ENCODE data around the gene FSCN2. TPM values are rescaled to one million over a fixed set of nuclear protein-coding genes. Genes with fewer than 3 reads are reported as not detected.

The FSCN2 gene
- total RNA-seq, 1 donor from 2014 or later: 0.52 TPM

GRCh38 chr17:81518113-81518784 lies 9.9 kb upstream of the FSCN2 start:
- no peak for DNase-seq (ENCODE audit: low spot score)
- Mint-ChIP-seq H3K27me3 (ENCODE audit: insufficient read depth) (peaks cover 10% of the 10 kb centered on the region), H3K9me3 (no peaks in the 10 kb centered on the region), H3K4me1 (ENCODE audit: low read depth) (peaks cover 9% of the 10 kb centered on the region), H3K4me3 (peak overlapping the region; percentile 52), H3K36me3 (ENCODE audit: low read depth) (no peaks in the 10 kb centered on the region), H3K27ac (peak overlapping the region; percentile 55)
- intact Hi-C loops (cut with micrococcal nuclease): loop anchor here (5.0 kb wide), 1 partner anchor 84 kb away; no protein-coding TSS in a partner anchor

DNA sequence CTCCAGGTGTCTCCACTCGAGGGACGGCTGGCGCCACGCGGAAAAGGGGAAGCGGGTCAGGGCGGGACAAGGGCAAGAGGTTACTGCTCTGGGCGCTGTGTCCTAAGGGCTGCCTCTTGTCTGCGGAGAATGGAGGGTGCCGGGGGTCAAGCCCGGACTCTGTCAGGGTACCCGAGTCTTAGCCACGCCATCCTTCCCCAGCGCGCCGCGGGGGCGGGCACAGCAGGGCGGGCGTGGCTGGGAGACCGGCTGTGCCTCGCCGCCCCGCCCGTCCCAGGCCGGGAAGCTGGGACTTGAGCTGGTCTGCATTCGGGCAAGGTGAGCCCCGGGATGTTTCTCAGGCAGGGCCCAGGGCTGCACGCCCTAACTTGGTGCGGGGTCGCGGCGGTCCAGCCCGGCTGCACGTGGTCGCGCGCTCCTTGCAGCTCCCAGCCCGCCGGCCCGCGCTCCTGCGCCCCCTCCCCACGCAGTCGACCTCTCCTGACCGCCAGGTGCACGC lies 9.3 kb upstream of the FSCN2 start:
- Mint-ChIP-seq H3K27me3 (ENCODE audit: insufficient read depth) (peaks cover 10% of the 10 kb centered on the region), H3K36me3 (ENCODE audit: low read depth) (no peaks in the 10 kb centered on the region), H3K9me3 (no peaks in the 10 kb centered on the region), H3K27ac (no peak overlapping the region), H3K4me1 (ENCODE audit: low read depth) (peaks cover 9% of the 10 kb centered on the region), H3K4me3 (no peak overlapping the region)
- no peak for DNase-seq (ENCODE audit: low spot score)
- intact Hi-C loops (cut with micrococcal nuclease): loop anchor here (5.0 kb wide), 1 partner anchor 83 kb away; no protein-coding TSS in a partner anchor

DNA sequence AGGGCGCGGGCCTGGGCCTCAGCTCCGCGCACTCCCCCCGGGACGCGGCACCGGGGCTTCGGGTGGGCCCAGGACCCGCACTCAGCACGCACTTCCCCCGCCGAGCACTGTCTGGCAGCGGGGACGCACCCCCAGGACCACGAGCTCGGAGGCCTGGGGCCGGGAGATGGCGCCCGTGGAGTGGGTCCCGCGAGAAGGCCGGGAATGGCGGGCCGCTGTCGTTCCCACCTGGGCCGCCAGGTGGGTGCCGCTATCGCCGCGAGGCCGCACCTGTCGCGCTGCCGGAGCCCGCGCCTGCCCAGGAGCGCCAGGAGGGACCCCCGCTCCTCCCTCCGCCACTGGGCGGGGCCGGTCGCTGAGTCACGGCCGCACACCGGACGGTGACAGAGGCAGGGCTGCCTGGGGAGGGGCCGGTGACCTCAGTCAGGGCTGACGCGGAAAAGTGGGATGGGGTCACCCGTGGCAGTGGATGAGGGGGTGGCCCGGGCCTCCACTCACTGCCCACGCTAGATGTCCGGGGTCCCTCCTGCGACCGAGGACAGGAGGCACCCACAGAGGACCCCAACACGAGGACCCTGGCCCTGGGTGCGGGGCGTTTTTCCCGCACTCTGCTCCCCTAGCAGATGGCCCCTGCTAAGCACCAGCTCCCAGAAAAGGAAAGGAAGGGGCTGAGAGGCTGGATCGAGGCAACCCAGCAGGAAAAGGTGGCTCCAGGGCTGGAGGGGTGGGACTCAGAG lies 8.7 kb upstream of the FSCN2 start:
- intact Hi-C loops (cut with micrococcal nuclease): loop anchor here (5.0 kb wide), 1 partner anchor 83 kb away; no protein-coding TSS in a partner anchor
- Mint-ChIP-seq H3K9me3 (no peaks in the 10 kb centered on the region), H3K27me3 (ENCODE audit: insufficient read depth) (peaks cover 10% of the 10 kb centered on the region), H3K4me1 (ENCODE audit: low read depth) (peaks cover 9% of the 10 kb centered on the region), H3K4me3 (peak overlapping the region; percentile 5), H3K36me3 (ENCODE audit: low read depth) (no peaks in the 10 kb centered on the region), H3K27ac (no peak overlapping the region)
- DNase-seq (ENCODE audit: low spot score): peak; percentile 48

- intact Hi-C loops (cut with micrococcal nuclease): no loop called here
- Mint-ChIP-seq H3K27me3 (ENCODE audit: insufficient read depth) (peaks cover 10% of the 10 kb centered on the region), H3K27ac (no peak overlapping the region), H3K36me3 (ENCODE audit: low read depth) (no peaks in the 10 kb centered on the region), H3K9me3 (no peaks in the 10 kb centered on the region), H3K4me3 (peak overlapping the region; percentile 2), H3K4me1 (ENCODE audit: low read depth) (peaks cover 9% of the 10 kb centered on the region)
- DNase-seq (ENCODE audit: low spot score): no peak
Observed at GRCh38 chr17:81520021-81520901, 7.9 kb upstream of the FSCN2 start.

- Mint-ChIP-seq H3K4me1 (ENCODE audit: low read depth) (peaks cover 5% of the 10 kb centered on the region), H3K27me3 (ENCODE audit: insufficient read depth) (peaks cover 15% of the 10 kb centered on the region), H3K36me3 (ENCODE audit: low read depth) (no peaks in the 10 kb centered on the region), H3K27ac (no peak overlapping the region), H3K9me3 (no peaks in the 10 kb centered on the region), H3K4me3 (no peak overlapping the region)
- intact Hi-C loops (cut with micrococcal nuclease): no loop called here
- DNase-seq (ENCODE audit: low spot score): no peak
Observed at GRCh38 chr17:81522491-81523401, 5.4 kb upstream of the FSCN2 start.

- Mint-ChIP-seq H3K36me3 (ENCODE audit: low read depth) (no peaks in the 10 kb centered on the region), H3K4me3 (no peak overlapping the region), H3K27me3 (ENCODE audit: insufficient read depth) (peaks cover 15% of the 10 kb centered on the region), H3K9me3 (no peaks in the 10 kb centered on the region), H3K4me1 (ENCODE audit: low read depth) (no peaks in the 10 kb centered on the region), H3K27ac (no peak overlapping the region)
- intact Hi-C loops (cut with micrococcal nuclease): no loop called here
- no peak for DNase-seq (ENCODE audit: low spot score)
Observed at GRCh38 chr17:81523402-81524038, 4.7 kb upstream of the FSCN2 start.

DNA sequence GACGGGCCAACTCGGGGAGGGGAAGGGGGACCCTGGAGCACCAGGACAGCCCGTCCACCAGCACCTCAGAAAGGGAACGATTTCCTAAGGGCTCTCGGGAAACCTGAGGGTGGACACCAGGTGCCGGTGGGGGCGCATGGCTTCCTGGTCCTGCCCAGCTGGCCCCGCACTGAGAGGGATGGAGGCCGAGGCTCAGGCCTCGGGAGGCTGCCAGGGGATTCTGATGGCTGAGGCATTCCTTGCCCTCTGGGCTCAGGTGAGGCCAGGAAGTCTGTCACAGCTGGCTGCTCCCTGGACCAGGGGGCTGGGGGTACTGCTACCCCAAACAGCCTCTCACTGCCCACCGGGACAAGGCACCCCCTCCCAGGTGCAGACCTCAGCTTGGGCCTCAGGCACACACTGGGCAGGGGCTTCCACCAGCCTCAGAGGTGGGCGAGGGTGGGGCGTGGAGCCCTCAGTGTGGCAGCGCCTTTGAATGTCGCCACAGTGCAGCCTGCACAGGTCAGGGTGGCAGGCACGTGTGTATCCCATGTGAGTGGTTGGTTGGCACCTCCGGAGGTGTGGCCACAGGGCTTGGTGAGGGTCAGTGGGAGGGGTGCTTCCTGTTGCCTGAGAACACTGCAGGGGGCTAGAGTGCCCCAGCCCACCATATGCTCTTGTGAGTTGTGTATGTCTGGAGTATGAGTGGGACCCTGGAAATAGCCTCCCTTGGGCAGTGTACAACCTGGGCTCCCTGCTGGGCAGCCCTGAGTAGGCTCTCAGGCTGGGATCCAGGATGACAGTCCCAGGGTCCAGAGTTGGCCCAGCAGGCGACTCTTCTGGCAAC lies 3.9 kb upstream of the FSCN2 start:
- Mint-ChIP-seq H3K9me3 (no peaks in the 10 kb centered on the region), H3K4me3 (no peak overlapping the region), H3K27me3 (ENCODE audit: insufficient read depth) (peaks cover 15% of the 10 kb centered on the region), H3K36me3 (ENCODE audit: low read depth) (no peaks in the 10 kb centered on the region), H3K27ac (no peak overlapping the region), H3K4me1 (ENCODE audit: low read depth) (no peaks in the 10 kb centered on the region)
- intact Hi-C loops (cut with micrococcal nuclease): no loop called here
- DNase-seq (ENCODE audit: low spot score): no peak

GRCh38 chr17:81524865-81525159 lies 3.4 kb upstream of the FSCN2 start:
- Mint-ChIP-seq H3K4me3 (no peak overlapping the region), H3K27me3 (ENCODE audit: insufficient read depth) (peaks cover 15% of the 10 kb centered on the region), H3K9me3 (no peaks in the 10 kb centered on the region), H3K36me3 (ENCODE audit: low read depth) (no peaks in the 10 kb centered on the region), H3K27ac (no peak overlapping the region), H3K4me1 (ENCODE audit: low read depth) (no peaks in the 10 kb centered on the region)
- no peak for DNase-seq (ENCODE audit: low spot score)
- intact Hi-C loops (cut with micrococcal nuclease): no loop called here

DNA sequence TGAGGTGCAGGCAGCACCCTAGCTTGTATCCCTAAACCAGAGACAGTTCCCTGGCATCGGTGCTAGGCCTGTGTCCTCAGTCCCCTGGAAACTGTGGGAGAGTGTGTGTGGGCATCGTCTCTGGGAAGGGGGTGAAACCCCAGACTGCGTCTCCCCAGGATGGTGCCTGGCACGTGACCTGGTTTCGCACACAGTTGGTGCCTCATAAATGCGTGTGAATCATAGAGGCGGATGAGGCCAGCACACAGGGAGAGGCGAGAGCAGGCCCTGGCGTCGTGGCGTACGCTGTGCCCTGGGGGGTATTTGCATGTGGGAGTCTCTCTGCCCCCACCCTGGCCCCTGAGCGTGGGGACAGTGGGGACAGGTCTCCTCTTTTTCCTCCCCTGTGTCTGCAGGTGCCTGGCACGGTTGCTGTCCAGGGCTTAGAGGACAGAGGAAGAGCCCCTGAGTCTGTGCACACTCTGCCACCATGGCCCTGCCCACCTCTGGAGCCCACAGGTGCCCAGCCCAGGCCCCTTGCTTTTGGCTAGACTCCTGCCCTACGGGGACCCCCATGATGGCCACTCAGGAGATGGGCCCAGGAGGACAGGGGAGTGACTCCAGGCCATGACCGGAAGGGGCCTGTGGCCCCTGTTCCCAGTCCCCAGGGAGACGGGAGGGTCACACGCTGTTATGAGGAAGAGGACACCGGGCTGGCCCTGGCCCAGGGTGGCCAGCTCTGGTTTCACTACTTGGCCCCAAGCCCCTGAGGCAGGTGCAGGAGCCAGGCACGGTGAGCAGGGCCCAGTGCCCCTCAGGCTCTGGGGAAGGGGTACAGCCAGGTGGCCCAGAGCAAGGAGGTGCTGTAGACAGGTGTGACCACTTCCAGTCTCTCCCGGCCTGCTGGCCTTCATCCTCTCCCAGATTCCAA lies 1.3 kb upstream of the FSCN2 start:
- no peaks in the 10 kb centered on the region for H3K36me3 Mint-ChIP-seq (ENCODE audit: low read depth)
- H3K27ac Mint-ChIP-seq: no peak overlapping the region
- H3K4me3 Mint-ChIP-seq: no peak overlapping the region
- no peaks in the 10 kb centered on the region for H3K4me1 Mint-ChIP-seq (ENCODE audit: low read depth)
- no peaks in the 10 kb centered on the region for H3K9me3 Mint-ChIP-seq
- peaks cover 9% of the 10 kb centered on the region for H3K27me3 Mint-ChIP-seq (ENCODE audit: insufficient read depth)
- intact Hi-C loops (cut with micrococcal nuclease): no loop called here
- DNase-seq (ENCODE audit: low spot score): no peak

- Mint-ChIP-seq H3K9me3 (no peaks in the 10 kb centered on the region), H3K36me3 (ENCODE audit: low read depth) (no peaks in the 10 kb centered on the region), H3K27me3 (ENCODE audit: insufficient read depth) (peaks cover 4% of the 10 kb centered on the region), H3K27ac (no peak overlapping the region), H3K4me3 (no peak overlapping the region), H3K4me1 (ENCODE audit: low read depth) (no peaks in the 10 kb centered on the region)
- intact Hi-C loops (cut with micrococcal nuclease): no loop called here
- no peak for DNase-seq (ENCODE audit: low spot score)
Observed at GRCh38 chr17:81528384-81528650, 140 bp downstream of the FSCN2 start.
